GM23338 (cell line): ENCODE data around the gene TBC1D14. TPM values are rescaled to one million over a fixed set of nuclear protein-coding genes. Genes with fewer than 3 reads are reported as not detected.
"Not testable (repeated sequence)": the region's sequence is repeated elsewhere in the genome, so short reads cannot be mapped to it uniquely, and the experiment has no call there.

Source experiments
- ATAC-seq: fragments of 200-7000 bp; cut with Tn5 transposase; 3 replicates; pipeline ENCODE4 v1.9.1; 2020
- DNase-seq: peaks from one replicate; pipeline ENCODE4 v3.0.0-alpha.2; 2015; ENCODE audit warnings: low spot score
- H2AFZ ChIP-seq: fragments of 200-600 bp; sonication (generic); 2 replicates; pipeline ENCODE4 v1.8.0; 2016; ENCODE audit warnings: antibody characterized with exemption, mild to moderate bottlenecking, moderate library complexity
- H3F3A ChIP-seq: fragments of 200-600 bp; sonication (generic); replicated peaks from 2 replicates; pipeline ENCODE4 v1.8.0; 2017; ENCODE audit warnings: antibody characterized with exemption, mixed run types, low read depth
- H3K27ac ChIP-seq: fragments of 200-600 bp; sonication (generic); 2 replicates; pipeline ENCODE4 v1.6.1; 2016; ENCODE audit warnings: low read depth
- H3K27me3 ChIP-seq: fragments of 200-600 bp; sonication (generic); 2 replicates; pipeline ENCODE4 v1.8.0; 2016; ENCODE audit warnings: mild to moderate bottlenecking, mixed run types, moderate library complexity; ENCODE audit not compliant: insufficient read depth
- H3K36me3 ChIP-seq: fragments of 200-600 bp; sonication (generic); 2 replicates; pipeline ENCODE4 v1.8.0; 2016; ENCODE audit warnings: mild to moderate bottlenecking; ENCODE audit not compliant: insufficient read depth
- H3K4me1 ChIP-seq: fragments of 200-600 bp; sonication (generic); 2 replicates; pipeline ENCODE4 v1.8.0; 2016; ENCODE audit warnings: mild to moderate bottlenecking, moderate library complexity; ENCODE audit not compliant: insufficient read depth
- H3K4me2 ChIP-seq: fragments of 200-600 bp; sonication (generic); 2 replicates; pipeline ENCODE4 v1.7.1; 2017; ENCODE audit warnings: mixed run types
- H3K4me3 ChIP-seq: fragments of 200-600 bp; sonication (generic); 2 replicates; pipeline ENCODE4 v1.6.1; 2016; ENCODE audit warnings: mixed run types
- H3K79me2 ChIP-seq: fragments of 200-600 bp; sonication (generic); replicated peaks from 2 replicates; pipeline ENCODE4 v1.8.0; 2017; ENCODE audit warnings: mild to moderate bottlenecking; ENCODE audit not compliant: insufficient read depth
- H3K9me2 ChIP-seq: fragments of 200-600 bp; sonication (generic); 2 replicates; pipeline ENCODE4 v1.8.0; 2017; ENCODE audit not compliant: insufficient read depth
- H4K20me1 ChIP-seq: fragments of 200-600 bp; sonication (generic); replicated peaks from 2 replicates; pipeline ENCODE4 v1.8.0; 2017; ENCODE audit warnings: mild to moderate bottlenecking; ENCODE audit not compliant: insufficient read depth
- H3K27ac Mint-ChIP-seq: 2 replicates; pipeline ENCODE4 v1.8.0; 2020; ENCODE audit warnings: inconsistent platforms, mild to moderate bottlenecking, moderate library complexity, mixed read lengths
- H3K27me3 Mint-ChIP-seq: 3 replicates; pipeline ENCODE4 v1.8.0; 2022; ENCODE audit warnings: low read depth, mild to moderate bottlenecking, moderate library complexity, mixed read lengths, inconsistent platforms; ENCODE audit not compliant: insufficient read depth, poor library complexity
- H3K36me3 Mint-ChIP-seq: 3 replicates; pipeline ENCODE4 v1.8.0; 2021; ENCODE audit warnings: low read depth, mild to moderate bottlenecking, inconsistent platforms, moderate library complexity, mixed read lengths
- H3K4me1 Mint-ChIP-seq: 3 replicates; pipeline ENCODE4 v1.8.0; 2020; ENCODE audit warnings: mild to moderate bottlenecking, inconsistent platforms, mixed read lengths
- H3K4me3 Mint-ChIP-seq: 3 replicates; pipeline ENCODE4 v1.8.0; 2021; ENCODE audit warnings: moderate library complexity, mild to moderate bottlenecking, inconsistent platforms, mixed read lengths
- H3K9me3 Mint-ChIP-seq: 3 replicates; pipeline ENCODE4 v1.8.0; 2020; ENCODE audit warnings: moderate library complexity, mild to moderate bottlenecking, inconsistent platforms, mixed read lengths
- NANOG ChIP-seq: IDR thresholded peaks from 2 replicates; pipeline ENCODE4 v1.6.1; 2016; ENCODE audit warnings: antibody characterized with exemption, borderline replicate concordance
- POLR2AphosphoS5 ChIP-seq: IDR thresholded peaks from 2 replicates; pipeline ENCODE4 v1.6.1; 2016; ENCODE audit warnings: antibody characterized with exemption, low read depth
- STAT1 ChIP-seq: IDR thresholded peaks from one replicate; pipeline ENCODE4 v1.6.1; 2016; ENCODE audit warnings: antibody characterized with exemption; ENCODE audit not compliant: unreplicated experiment
- ZNF462 ChIP-seq: fragments of 250-450 bp; sonication (Bioruptor Pico); IDR thresholded peaks from 2 replicates; pipeline ENCODE4 v1.5.0; 2020; ENCODE audit warnings: mild to moderate bottlenecking, moderate library complexity
- polyA plus RNA-seq: library from polyadenylated mRNA; unstranded; fragments of >200 nt; fragmentation: Nextera tagmentation; extraction: Ambion mirVana; gene quantifications from 2 replicates; pipeline ENCODE4 v1.2.1, GENCODE V29; 2016
- total RNA-seq: library from RNA; depleted of rRNA; stranded (reverse); fragments of >200 nt; shearing (Covaris generic); gene quantifications from 2 replicates; pipeline ENCODE4 v1.2.3, GENCODE V29; 2014

Gene TBC1D14
- total and polyA plus RNA-seq, 2 experiments from 2014 or later: 18.2 to 59.7 TPM

- peaks cover 10% of the 10 kb centered on the region for H3K4me1 ChIP-seq
- not testable (repeated sequence) for H3K4me2 ChIP-seq, ATAC-seq, H3K27me3 Mint-ChIP-seq, H3F3A ChIP-seq, H2AFZ ChIP-seq, H3K9me2 ChIP-seq, DNase-seq, H3K27me3 ChIP-seq, H4K20me1 ChIP-seq, H3K27ac ChIP-seq, H3K4me3 Mint-ChIP-seq, H3K36me3 ChIP-seq, H3K79me2 ChIP-seq, H3K27ac Mint-ChIP-seq, H3K4me3 ChIP-seq
- H3K4me1 Mint-ChIP-seq: peaks cover 14% of the 10 kb centered on the region
- H3K36me3 Mint-ChIP-seq: peaks cover 15% of the 10 kb centered on the region
- H3K9me3 Mint-ChIP-seq: peaks cover 11% of the 10 kb centered on the region; the same call in 2 of the 3 replicates
These were observed 68.2 kb downstream of the TBC1D14 start for GRCh38 chr4:6977846-6978245.

GRCh38 chr4:6983544-6984142 is 74.0 kb downstream of the TBC1D14 start:
- no peak overlapping the region for H3K4me3 ChIP-seq
- no peaks in the 10 kb centered on the region for H3K27me3 ChIP-seq
- H3K4me1 ChIP-seq: peaks cover 16% of the 10 kb centered on the region
- peaks cover 6% of the 10 kb centered on the region for H4K20me1 ChIP-seq
- H3K27me3 Mint-ChIP-seq: peaks cover 8% of the 10 kb centered on the region
- H2AFZ ChIP-seq: no peak overlapping the region
- ATAC-seq (no peak), DNase-seq (no peak)
- H3K9me2 ChIP-seq: no peaks in the 10 kb centered on the region
- H3K27ac ChIP-seq: no peak overlapping the region
- peaks cover 24% of the 10 kb centered on the region for H3K4me1 Mint-ChIP-seq
- H3K4me3 Mint-ChIP-seq: no peak overlapping the region
- H3K36me3 ChIP-seq: no peaks in the 10 kb centered on the region
- H3K27ac Mint-ChIP-seq: no peak overlapping the region
- peaks cover 14% of the 10 kb centered on the region for H3K79me2 ChIP-seq
- no peak for TF ChIP-seq STAT1
- TF ChIP-seq POLR2AphosphoS5: no peak
- TF ChIP-seq NANOG: no peak
- TF ChIP-seq ZNF462 (CRISPR knock-in tag): no peak
- H3K9me3 Mint-ChIP-seq: no peaks in the 10 kb centered on the region
- H3K36me3 Mint-ChIP-seq: peaks cover 3% of the 10 kb centered on the region; the same call in 2 of the 3 replicates
- no peak overlapping the region for H3K4me2 ChIP-seq
- peaks cover 4% of the 10 kb centered on the region; the same call in 1 of the 2 replicates for H3F3A ChIP-seq
